ENCODE measurements around the gene NGB. TPM values are rescaled to one million over a fixed set of nuclear protein-coding genes. Genes with fewer than 3 reads are reported as not detected.
"Not testable (repeated sequence)": the region's sequence is repeated elsewhere in the genome, so short reads cannot be mapped to it uniquely, and the experiment has no call there.

Gene NGB
- total RNA-seq, 2 experiments from 2014 or later: not detected

DNA sequence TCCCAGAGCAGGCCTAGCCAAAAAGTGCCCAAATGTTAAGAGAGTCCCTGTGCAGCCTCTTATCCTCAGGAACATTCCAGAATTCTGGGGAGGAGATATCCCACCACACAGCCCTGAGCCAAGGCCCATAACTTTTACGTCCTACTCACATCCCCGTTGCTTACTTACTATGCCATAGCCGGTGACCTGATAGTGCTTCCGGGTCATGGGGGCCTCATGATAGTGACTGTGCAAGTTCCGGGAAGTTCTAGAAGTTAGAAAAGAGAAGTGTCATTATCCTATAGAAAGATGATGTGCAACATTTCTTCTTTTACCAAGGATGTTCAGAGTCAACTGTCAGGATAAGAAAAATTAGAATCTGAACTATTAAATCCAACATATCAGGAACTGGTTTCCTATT is 15.6 kb upstream of the NGB start:
- Mint-ChIP-seq H3K36me3 (ENCODE audit: low read depth) (peaks cover 14% of the 10 kb centered on the region), H3K4me3 (no peak overlapping the region), H3K27me3 (ENCODE audit: low read depth) (no peaks in the 10 kb centered on the region), H3K27ac (no peak overlapping the region), H3K4me1 (ENCODE audit: low read depth) (no peaks in the 10 kb centered on the region), H3K9me3 (no peaks in the 10 kb centered on the region)
- CTCF ChIA-PET: interaction anchor here (0.8 to 1.5 kb wide), 2 partner anchors 29 to 225 kb away, joined by 4 to 7 read pairs; no protein-coding TSS in a partner anchor
- no peak for DNase-seq
- intact Hi-C loops (cut with micrococcal nuclease): no loop called here

DNA sequence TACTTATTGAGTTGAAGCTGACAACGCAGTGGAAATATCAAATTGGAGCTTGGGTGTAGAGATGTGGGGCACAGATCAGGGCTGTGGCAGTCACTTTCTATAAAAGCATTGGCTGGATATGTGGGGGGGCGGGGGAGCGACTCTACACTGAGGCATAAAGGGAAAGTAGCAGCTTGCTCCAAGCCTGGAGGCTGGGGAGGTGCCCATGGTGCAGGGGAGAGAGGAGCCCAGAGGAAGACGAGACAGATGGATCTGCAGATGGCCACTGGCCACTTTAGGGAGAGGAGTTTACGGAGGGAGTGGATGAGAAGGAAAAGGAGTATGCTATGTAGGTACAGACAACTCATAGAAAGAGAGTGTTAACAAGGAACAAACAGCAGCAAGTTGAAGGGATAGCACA is 13.5 kb upstream of the NGB start:
- CTCF ChIA-PET: interaction anchor here (1.5 kb wide), 1 partner anchor 31 kb away, joined by 9 read pairs; no protein-coding TSS in a partner anchor
- intact Hi-C loops (cut with micrococcal nuclease): no loop called here
- H3K9me3 Mint-ChIP-seq: no peaks in the 10 kb centered on the region
- no peaks in the 10 kb centered on the region for H3K4me1 Mint-ChIP-seq (ENCODE audit: low read depth)
- H3K36me3 Mint-ChIP-seq (ENCODE audit: low read depth): peaks cover 14% of the 10 kb centered on the region
- H3K27me3 Mint-ChIP-seq (ENCODE audit: low read depth): no peaks in the 10 kb centered on the region
- no peak overlapping the region for H3K27ac Mint-ChIP-seq
- DNase-seq: no peak
- H3K4me3 Mint-ChIP-seq: no peak overlapping the region

DNA sequence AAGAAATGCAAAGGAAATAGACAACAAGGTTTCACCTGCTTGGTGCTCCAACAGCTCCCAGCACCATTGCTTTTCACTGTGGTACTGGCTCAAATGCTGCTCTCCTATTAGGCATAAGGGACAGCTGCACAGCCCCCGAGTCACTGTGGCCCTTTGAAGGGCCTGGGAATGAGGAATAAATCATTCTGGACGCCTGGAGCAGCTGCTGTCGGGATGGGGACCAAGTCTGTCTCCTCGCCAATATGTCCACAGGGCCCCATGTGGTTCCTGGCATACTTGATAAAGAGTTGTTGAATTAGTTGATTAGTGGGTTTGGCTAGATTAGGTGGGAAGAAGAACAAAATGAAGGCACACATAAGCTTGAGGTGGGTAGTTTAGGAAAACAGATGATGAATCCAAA is 13.1 kb upstream of the NGB start:
- CTCF ChIA-PET: interaction anchor here (1.5 kb wide), 1 partner anchor 32 kb away, joined by 9 read pairs; no protein-coding TSS in a partner anchor
- no peaks in the 10 kb centered on the region for H3K4me1 Mint-ChIP-seq (ENCODE audit: low read depth)

DNA sequence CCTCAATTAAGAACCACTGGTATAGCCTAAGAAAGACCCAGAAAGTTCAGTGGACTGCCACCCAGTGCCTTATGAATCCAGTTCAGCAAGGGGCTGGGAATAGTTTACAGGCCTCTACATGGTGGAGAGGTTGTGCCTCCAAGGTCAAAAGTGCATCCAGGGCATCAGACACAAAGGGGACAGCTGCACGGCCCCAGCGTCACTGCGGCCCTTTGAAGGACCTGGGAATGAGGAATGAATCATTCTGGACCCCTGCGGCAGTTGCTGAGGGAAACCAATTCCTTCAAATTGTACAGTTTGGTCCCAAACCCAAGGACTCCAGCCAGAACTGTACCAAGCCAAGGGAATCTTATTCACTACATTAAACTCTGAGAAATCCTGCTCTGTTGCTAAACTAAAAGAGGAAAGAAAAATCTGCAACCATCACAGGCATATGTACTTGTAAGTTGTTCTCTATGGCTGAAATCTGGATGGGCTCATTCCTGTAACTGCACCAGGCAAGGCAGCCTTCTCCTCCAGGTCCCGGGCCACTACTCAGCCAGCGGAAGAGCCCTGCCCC is 10.9 kb upstream of the NGB start:
- peaks cover 14% of the 10 kb centered on the region for H3K36me3 Mint-ChIP-seq (ENCODE audit: low read depth)
- no peak overlapping the region for H3K27ac Mint-ChIP-seq
- intact Hi-C loops (cut with micrococcal nuclease): no loop called here
- H3K9me3 Mint-ChIP-seq: no peaks in the 10 kb centered on the region
- no peak overlapping the region for H3K4me3 Mint-ChIP-seq
- no peaks in the 10 kb centered on the region for H3K27me3 Mint-ChIP-seq (ENCODE audit: low read depth)
- CTCF ChIA-PET: no interaction called here
- DNase-seq: no peak
- no peaks in the 10 kb centered on the region for H3K4me1 Mint-ChIP-seq (ENCODE audit: low read depth)

More for the DNA sequence above, 13.1 kb upstream of the NGB start:
- Mint-ChIP-seq H3K4me3 (no peak overlapping the region), H3K27me3 (ENCODE audit: low read depth) (no peaks in the 10 kb centered on the region), H3K9me3 (no peaks in the 10 kb centered on the region), H3K27ac (no peak overlapping the region), H3K36me3 (ENCODE audit: low read depth) (peaks cover 14% of the 10 kb centered on the region)
- no peak for DNase-seq
- intact Hi-C loops (cut with micrococcal nuclease): no loop called here

DNA sequence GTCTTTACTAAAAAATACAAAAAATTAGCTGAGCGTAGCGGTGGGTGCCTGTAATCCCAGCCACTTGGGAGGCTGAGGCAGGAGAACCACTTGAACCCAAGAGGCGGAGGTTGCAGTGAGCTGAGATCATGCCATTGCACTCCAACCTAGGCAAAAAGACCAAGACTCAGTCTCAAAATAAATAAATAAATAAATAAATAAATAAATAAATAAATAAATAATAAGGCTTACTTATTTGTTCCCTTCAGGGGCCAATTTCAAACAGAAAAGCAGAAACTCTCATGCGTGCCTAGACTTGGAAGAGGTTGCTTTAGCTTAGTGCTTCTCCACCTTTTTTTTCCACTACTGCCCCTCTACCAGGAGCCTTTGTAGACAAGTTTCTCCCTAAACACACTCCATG is 9.9 kb upstream of the NGB start:
- DNase-seq; H3K9me3 Mint-ChIP-seq; H3K27me3 Mint-ChIP-seq (ENCODE audit: low read depth); intact Hi-C loops (cut with micrococcal nuclease); H3K27ac Mint-ChIP-seq; H3K4me3 Mint-ChIP-seq; H3K4me1 Mint-ChIP-seq (ENCODE audit: low read depth): not testable (repeated sequence)
- CTCF ChIA-PET: interaction anchor here (0.6 to 0.7 kb wide), 2 partner anchors 33 to 569 kb away, joined by 4 read pairs; no protein-coding TSS in a partner anchor
- H3K36me3 Mint-ChIP-seq (ENCODE audit: low read depth): peaks cover 14% of the 10 kb centered on the region

DNA sequence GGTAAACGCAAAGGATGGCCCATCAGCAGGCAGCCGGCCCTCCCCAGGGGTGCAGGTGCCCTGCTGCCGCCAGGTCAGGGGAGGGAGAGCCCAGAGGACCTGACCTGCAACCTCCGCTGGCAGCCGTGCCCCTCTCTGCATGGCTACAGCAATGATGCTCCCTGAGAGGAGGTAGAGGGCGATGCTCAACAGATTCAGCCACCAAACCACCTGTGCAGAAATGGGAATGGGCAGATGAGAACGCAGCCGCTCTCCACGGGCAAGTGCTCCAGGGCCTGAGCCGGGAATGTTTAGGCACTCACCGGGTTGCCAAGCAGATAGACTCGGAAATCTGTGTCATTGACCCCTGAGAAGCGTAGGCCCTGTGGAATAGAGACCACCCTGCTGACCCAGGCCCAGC is 8.7 kb upstream of the NGB start:
- Mint-ChIP-seq H3K4me1 (ENCODE audit: low read depth) (no peaks in the 10 kb centered on the region), H3K4me3 (no peak overlapping the region), H3K9me3 (no peaks in the 10 kb centered on the region), H3K36me3 (ENCODE audit: low read depth) (peaks cover 5% of the 10 kb centered on the region), H3K27me3 (ENCODE audit: low read depth) (no peaks in the 10 kb centered on the region), H3K27ac (no peak overlapping the region)
- intact Hi-C loops (cut with micrococcal nuclease): no loop called here
- DNase-seq: no peak
- CTCF ChIA-PET: interaction anchor here (1.5 kb wide), 1 partner anchor 36 kb away, joined by 5 read pairs; no protein-coding TSS in a partner anchor

DNA sequence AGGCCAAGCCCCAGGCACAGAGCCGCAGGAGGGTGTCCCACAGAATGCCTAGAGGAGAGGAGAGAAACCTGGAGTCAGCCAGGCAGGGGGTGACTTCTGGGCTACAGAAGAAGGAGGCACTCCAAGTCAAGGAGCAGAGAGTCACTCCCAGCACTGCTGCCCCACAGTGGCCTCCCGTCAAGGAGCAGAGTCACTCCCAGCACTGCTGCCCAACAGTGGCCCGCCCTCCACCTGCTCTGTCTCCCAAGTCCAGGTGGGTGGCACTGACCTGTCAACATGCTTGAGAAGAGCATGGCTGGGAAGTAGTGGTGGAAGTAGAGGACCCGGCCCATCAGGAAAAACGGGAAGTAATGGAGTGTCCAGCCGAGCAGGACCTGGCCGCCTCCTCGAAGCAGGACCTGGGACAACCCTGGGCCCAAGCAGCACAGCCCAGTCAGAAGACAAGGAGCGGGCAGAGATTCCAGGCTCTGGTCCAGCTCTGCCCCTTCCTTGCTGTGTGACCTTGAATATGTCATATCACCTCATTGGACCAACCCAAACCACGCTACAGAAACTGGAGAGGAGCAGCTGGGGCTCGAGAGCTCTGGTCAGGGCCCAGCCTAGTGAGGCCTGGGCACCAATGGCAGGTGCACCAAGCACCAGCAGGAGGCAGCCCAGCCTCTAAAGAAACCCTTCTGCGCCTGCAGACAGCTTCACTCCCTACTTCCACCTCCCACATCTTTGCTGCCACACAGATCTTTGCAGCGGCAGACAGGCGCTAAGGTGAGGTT is 7.6 kb upstream of the NGB start:
- no peak overlapping the region for H3K27ac Mint-ChIP-seq
- no peak for DNase-seq
- no peaks in the 10 kb centered on the region for H3K27me3 Mint-ChIP-seq (ENCODE audit: low read depth)
- intact Hi-C loops (cut with micrococcal nuclease): no loop called here
- no peaks in the 10 kb centered on the region for H3K4me1 Mint-ChIP-seq (ENCODE audit: low read depth)
- H3K4me3 Mint-ChIP-seq: no peak overlapping the region
- H3K9me3 Mint-ChIP-seq: no peaks in the 10 kb centered on the region
- CTCF ChIA-PET: interaction anchor here (1.5 kb wide), 1 partner anchor 37 kb away, joined by 5 read pairs; no protein-coding TSS in a partner anchor
- no peaks in the 10 kb centered on the region for H3K36me3 Mint-ChIP-seq (ENCODE audit: low read depth)

DNA sequence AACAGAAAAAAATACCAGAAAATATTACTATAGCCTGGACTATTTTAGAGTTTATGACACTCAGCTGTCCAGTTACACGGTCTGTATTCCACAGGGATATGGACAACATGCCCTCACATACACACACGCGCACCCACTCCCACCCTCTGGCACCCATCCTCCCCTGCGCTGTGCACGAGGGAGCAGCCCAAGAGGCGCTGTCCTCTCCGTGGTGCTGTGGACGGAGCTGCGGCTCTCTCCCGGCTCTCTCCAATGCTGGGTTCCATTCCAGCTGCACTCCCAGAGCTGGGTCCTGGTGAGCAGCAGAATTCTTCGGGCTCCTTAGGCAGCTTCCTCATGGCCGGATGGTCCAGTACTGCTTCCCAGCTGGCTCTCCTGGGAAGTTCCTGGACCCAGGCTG is 6.0 kb upstream of the NGB start:
- peaks cover 6% of the 10 kb centered on the region for H3K27me3 Mint-ChIP-seq (ENCODE audit: low read depth)
- intact Hi-C loops (cut with micrococcal nuclease): no loop called here
- H3K9me3 Mint-ChIP-seq: no peaks in the 10 kb centered on the region
- no peaks in the 10 kb centered on the region for H3K36me3 Mint-ChIP-seq (ENCODE audit: low read depth)
- no peak for DNase-seq
- H3K4me1 Mint-ChIP-seq (ENCODE audit: low read depth): no peaks in the 10 kb centered on the region
- no peak overlapping the region for H3K4me3 Mint-ChIP-seq
- CTCF ChIA-PET: interaction anchor here (0.6 kb wide), 2 partner anchors 84 to 797 kb away, joined by 3 read pairs; no protein-coding TSS in a partner anchor
- H3K27ac Mint-ChIP-seq: no peak overlapping the region

DNA sequence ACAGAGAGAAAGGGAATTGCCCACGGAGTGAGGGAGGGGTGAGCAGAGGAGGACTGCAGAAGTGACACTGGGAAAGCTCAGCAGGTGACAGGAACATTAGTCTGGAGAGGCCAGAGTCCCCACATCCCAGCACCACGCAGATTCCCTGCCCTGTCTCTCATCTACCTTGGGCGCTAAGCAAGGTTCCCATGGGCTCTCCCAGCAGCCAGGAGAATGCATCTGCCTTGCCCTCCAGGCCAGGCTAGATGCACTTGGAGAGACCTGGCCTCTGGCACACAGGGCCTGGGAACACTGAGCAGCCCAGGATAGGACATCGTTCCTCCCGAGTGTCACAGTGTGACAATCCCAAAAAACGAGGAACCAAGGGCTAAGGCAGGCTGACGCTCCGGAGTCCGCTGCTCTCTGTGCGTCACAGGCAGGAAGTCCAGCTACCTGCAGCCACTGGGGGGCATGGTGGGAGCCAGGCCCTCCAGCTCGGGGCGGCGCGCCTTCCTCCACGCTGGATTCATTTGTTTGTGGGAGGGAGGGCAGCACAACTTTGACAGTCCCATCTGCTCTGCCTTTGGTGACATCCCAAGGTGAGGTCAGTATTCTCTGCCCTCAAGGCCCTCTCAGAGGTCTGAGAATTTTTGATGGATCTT is 5.4 kb upstream of the NGB start:
- no peak overlapping the region for H3K27ac Mint-ChIP-seq

DNA sequence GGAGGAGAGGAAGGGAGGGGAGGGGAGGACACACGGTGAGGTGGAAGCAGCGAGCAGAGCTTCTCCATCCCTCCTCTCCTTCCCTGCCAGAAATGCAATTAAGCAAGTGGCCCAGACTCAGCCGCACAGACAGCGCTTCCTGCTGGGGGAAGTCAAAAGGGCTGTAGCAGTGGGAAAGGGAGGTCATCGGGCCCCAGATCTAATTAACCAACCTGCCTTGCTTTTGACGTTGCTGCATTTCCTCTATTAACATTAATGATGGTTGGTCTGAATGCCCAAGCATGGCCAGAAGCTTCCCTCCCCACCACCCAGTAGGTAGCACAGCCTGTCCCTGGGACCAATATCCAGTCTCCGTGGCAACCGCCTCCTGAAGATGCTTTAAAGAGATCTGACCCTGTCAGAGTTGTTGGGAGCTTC is 4.6 kb upstream of the NGB start:
- Mint-ChIP-seq H3K27me3 (ENCODE audit: low read depth) (peaks cover 14% of the 10 kb centered on the region), H3K27ac (no peak overlapping the region), H3K4me3 (no peak overlapping the region), H3K36me3 (ENCODE audit: low read depth) (no peaks in the 10 kb centered on the region), H3K4me1 (ENCODE audit: low read depth) (peaks cover 2% of the 10 kb centered on the region), H3K9me3 (no peaks in the 10 kb centered on the region)
- intact Hi-C loops (cut with micrococcal nuclease): no loop called here
- no peak for DNase-seq
- CTCF ChIA-PET: interaction anchor here (0.6 to 0.8 kb wide), 2 partner anchors 40 to 275 kb away, joined by 3 to 4 read pairs; no protein-coding TSS in a partner anchor

More for the DNA sequence above, 5.4 kb upstream of the NGB start:
- no peak for DNase-seq
- CTCF ChIA-PET: interaction anchor here (0.6 kb wide), 2 partner anchors 83 to 797 kb away, joined by 3 read pairs; no protein-coding TSS in a partner anchor
- Mint-ChIP-seq H3K27me3 (ENCODE audit: low read depth) (peaks cover 10% of the 10 kb centered on the region), H3K36me3 (ENCODE audit: low read depth) (no peaks in the 10 kb centered on the region), H3K4me1 (ENCODE audit: low read depth) (peaks cover 2% of the 10 kb centered on the region), H3K4me3 (no peak overlapping the region), H3K9me3 (no peaks in the 10 kb centered on the region)
- intact Hi-C loops (cut with micrococcal nuclease): no loop called here

DNA sequence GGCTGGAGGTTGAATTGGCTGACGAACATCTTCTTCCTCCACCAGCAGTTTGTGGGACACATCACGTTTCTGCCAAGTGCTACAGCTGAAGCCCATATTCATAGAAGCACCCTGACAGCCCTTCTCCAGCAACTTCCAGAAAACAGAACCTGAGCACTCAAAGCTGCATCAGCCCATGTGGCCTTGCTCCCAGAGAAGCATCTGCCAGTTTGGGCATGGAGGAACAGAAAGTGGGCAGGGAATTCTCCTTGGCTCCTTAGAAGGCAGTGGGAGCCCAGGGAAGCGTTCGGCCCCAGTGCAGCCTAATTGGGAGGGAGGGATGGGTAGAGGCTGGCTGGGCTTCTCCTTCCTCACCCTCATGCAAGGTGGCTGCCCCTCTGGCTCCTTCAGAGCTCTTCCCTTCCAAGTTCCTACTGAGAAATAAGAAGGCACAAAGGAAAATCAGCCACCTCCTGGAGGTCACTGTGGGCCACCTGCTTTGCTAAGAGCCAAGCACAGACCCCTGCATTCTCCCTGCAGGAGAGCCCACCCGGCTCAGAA is 4.1 kb upstream of the NGB start:
- no peak for DNase-seq
- peaks cover 16% of the 10 kb centered on the region for H3K27me3 Mint-ChIP-seq (ENCODE audit: low read depth)
- no peak overlapping the region for H3K27ac Mint-ChIP-seq
- peaks cover 2% of the 10 kb centered on the region for H3K4me1 Mint-ChIP-seq (ENCODE audit: low read depth)
- H3K9me3 Mint-ChIP-seq: no peaks in the 10 kb centered on the region
- no peak overlapping the region for H3K4me3 Mint-ChIP-seq
- intact Hi-C loops (cut with micrococcal nuclease): no loop called here
- H3K36me3 Mint-ChIP-seq (ENCODE audit: low read depth): no peaks in the 10 kb centered on the region
- CTCF ChIA-PET: interaction anchor here (0.6 to 0.8 kb wide), 2 partner anchors 41 to 275 kb away, joined by 3 to 4 read pairs; no protein-coding TSS in a partner anchor

DNA sequence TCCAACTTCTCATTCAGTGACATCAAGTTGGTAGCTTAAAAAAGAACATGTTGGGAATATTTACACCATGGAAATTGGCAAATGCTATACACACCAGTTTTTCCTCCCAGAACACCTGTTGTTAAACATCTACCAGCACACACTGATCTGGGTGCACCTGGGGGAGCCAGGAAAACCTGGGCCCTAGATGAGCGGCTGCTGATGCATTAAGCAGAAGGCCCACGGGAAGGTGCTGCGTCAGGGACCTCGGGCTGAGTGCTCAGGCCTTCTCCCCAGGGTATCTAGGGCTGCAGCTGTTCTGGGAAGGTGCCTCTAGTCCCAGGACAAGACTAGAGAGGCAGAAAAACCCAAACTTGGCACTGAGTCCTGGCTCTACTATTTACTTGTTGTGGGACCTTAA is 2.8 kb upstream of the NGB start:
- Mint-ChIP-seq H3K36me3 (ENCODE audit: low read depth) (no peaks in the 10 kb centered on the region), H3K4me3 (no peak overlapping the region), H3K4me1 (ENCODE audit: low read depth) (peaks cover 4% of the 10 kb centered on the region), H3K27me3 (ENCODE audit: low read depth) (peaks cover 26% of the 10 kb centered on the region), H3K27ac (no peak overlapping the region), H3K9me3 (no peaks in the 10 kb centered on the region)
- intact Hi-C loops (cut with micrococcal nuclease): no loop called here
- DNase-seq: no peak
- CTCF ChIA-PET: interaction anchor here (1.9 kb wide), 1 partner anchor 122 kb away, joined by 5 read pairs; no protein-coding TSS in a partner anchor
